ENCODE results near the gene HOXA4. TPM values are rescaled to one million over a fixed set of nuclear protein-coding genes. Genes with fewer than 3 reads are reported as not detected.

Gene HOXA4
- total and polyA plus RNA-seq, 10 of the 15 experiments (the other 5 are each of a cell fraction or from before 2014, with no cell fraction given): 0.07 TPM; not detected in 9

DNA sequence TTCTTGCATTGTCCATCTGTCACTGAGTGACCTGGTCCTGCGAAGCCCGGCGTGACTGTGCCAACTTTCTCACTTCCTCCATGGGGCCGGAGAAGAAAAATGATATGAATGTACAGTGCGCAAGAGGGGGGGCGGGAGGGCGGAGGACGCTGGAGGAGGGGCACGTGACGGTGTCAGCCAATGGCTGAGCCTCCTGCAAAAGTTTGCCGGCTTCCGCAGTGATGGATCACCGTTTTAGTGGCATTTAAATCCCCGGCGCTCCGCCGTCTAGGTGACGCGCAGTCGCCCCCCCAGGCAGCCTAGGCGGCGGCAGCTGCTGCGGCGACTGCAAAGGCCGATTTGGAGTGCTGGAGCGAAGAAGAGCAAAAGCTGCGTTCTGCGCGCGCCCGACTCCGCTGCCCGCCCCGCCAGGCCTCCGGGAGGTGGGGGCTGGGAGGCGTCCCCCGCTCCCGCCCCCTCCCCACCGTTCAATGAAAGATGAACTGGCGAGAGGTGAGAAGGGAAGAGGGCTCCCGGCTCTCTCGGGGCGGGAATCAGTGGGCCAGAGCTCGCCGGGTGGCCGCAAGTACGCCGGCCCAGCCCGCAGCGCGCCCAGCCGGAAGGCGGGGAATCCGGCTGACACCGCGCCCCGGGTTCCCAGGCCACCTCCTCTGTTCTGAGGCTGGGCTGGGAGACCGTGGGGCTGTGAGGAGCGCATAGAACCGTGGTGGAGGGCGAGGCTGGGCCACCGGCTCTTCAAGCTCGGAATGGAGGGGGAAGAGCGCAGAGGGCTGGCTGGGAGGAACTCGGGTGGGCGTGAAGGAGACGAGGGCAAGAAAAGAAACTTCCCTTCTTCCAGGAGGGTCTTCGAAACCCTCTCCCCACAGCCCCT is 34.4 kb downstream of the HOXA4 start, which contains the start of gene HOXA1 (continued):
- no peak for TF ChIP-seq RELA (IDR thresholded peaks at IDR 0.05; ENCODE audit: borderline replicate concordance, partially characterized antibody)
- TF ChIP-seq ATF7 (IDR thresholded peaks at IDR 0.05; ENCODE audit: low read depth): no peak
- no peak for TF ChIP-seq CBFB (IDR thresholded peaks at IDR 0.05; ENCODE audit: low read depth)
- no peak for TF ChIP-seq CBX3 (IDR thresholded peaks at IDR 0.05; ENCODE audit: borderline replicate concordance, low read depth)
- TF ChIP-seq CEBPB (IDR thresholded peaks at IDR 0.05; ENCODE audit: borderline replicate concordance in 1 of 2, low read depth in 2 of 2, low read length in 2 of 2): no peak
- no peak for TF ChIP-seq ZBTB4 (CRISPR knock-in tag; IDR thresholded peaks at IDR 0.05)
- no peak; the same call in 1 of the 2 replicates for TF ChIP-seq SIN3A (IDR thresholded peaks at IDR 0.05; ENCODE audit: low read depth, low read length)
- TF ChIP-seq BMI1 (IDR thresholded peaks at IDR 0.05; ENCODE audit: borderline replicate concordance): no peak
- TF ChIP-seq DPF2 (IDR thresholded peaks at IDR 0.05): no peak; the same call in 1 of the 2 replicates
- no peak for TF ChIP-seq NFXL1 (IDR thresholded peaks at IDR 0.05; ENCODE audit: borderline replicate concordance)
- TF ChIP-seq MEF2B (IDR thresholded peaks at IDR 0.05; ENCODE audit: partially characterized antibody, poor library complexity, severe bottlenecking): no peak
- TF ChIP-seq, protein P1, sequence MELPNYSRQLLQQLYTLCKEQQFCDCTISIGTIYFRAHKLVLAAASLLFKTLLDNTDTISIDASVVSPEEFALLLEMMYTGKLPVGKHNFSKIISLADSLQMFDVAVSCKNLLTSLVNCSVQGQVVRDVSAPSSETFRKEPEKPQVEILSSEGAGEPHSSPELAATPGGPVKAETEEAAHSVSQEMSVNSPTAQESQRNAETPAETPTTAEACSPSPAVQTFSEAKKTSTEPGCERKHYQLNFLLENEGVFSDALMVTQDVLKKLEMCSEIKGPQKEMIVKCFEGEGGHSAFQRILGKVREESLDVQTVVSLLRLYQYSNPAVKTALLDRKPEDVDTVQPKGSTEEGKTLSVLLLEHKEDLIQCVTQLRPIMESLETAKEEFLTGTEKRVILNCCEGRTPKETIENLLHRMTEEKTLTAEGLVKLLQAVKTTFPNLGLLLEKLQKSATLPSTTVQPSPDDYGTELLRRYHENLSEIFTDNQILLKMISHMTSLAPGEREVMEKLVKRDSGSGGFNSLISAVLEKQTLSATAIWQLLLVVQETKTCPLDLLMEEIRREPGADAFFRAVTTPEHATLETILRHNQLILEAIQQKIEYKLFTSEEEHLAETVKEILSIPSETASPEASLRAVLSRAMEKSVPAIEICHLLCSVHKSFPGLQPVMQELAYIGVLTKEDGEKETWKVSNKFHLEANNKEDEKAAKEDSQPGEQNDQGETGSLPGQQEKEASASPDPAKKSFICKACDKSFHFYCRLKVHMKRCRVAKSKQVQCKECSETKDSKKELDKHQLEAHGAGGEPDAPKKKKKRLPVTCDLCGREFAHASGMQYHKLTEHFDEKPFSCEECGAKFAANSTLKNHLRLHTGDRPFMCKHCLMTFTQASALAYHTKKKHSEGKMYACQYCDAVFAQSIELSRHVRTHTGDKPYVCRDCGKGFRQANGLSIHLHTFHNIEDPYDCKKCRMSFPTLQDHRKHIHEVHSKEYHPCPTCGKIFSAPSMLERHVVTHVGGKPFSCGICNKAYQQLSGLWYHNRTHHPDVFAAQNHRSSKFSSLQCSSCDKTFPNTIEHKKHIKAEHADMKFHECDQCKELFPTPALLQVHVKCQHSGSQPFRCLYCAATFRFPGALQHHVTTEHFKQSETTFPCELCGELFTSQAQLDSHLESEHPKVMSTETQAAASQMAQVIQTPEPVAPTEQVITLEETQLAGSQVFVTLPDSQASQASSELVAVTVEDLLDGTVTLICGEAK (IDR thresholded peaks at IDR 0.05; ENCODE audit: borderline replicate concordance): no peak
- no peak for TF ChIP-seq NR2F1 (conservative IDR thresholded peaks at IDR 0.05)
- no peak for TF ChIP-seq RCOR1 (conservative IDR thresholded peaks at IDR 0.05; ENCODE audit: low read depth, low read length)
- TF ChIP-seq TARDBP (IDR thresholded peaks at IDR 0.05; ENCODE audit: borderline replicate concordance): no peak
- no peak for TF ChIP-seq REST (IDR thresholded peaks at IDR 0.05; ENCODE audit: low read depth, low read length)
- no peak for TF ChIP-seq HCFC1 (IDR thresholded peaks at IDR 0.05; ENCODE audit: low read length)
- TF ChIP-seq SREBF1 (IDR thresholded peaks at IDR 0.05; ENCODE audit: low read length): no peak
- no peak for TF ChIP-seq EP300 (IDR thresholded peaks at IDR 0.05; ENCODE audit: borderline replicate concordance in 1 of 2, control insufficient read depth in 1 of 2, low read depth in 2 of 2, low read length in 2 of 2)
